Activated CD4-positive, alpha-beta T cell treated with anti-CD3 and anti-CD28 coated beads, Interleukin-2, amount 10 ng/mL, durations not matched to agents 7 days and 5 days (primary cell): Measurements from ENCODE around the gene TMUB1. TPM values are rescaled to one million over a fixed set of nuclear protein-coding genes. Genes with fewer than 3 reads are reported as not detected.

ENCODE experiments used
- CTCF ChIA-PET: fragments of 350-600 bp; sonication (Branson Sonifier 250); formaldehyde crosslinking; loops from one replicate; lab custom pipeline; 2021; ENCODE audit warnings: antibody characterized with exemption; lab: Charles Lee
- POLR2A ChIA-PET: fragments of 350-600 bp; sonication (Branson Sonifier 250); formaldehyde crosslinking; loops from one replicate; lab custom pipeline; 2021; ENCODE audit warnings: antibody characterized with exemption; lab: Charles Lee
- DNase-seq: peaks from one replicate; pipeline ENCODE4 v3.0.0-alpha.2; 2020
- H3K27ac Mint-ChIP-seq: one replicate; pipeline ENCODE4 v1.8.0; 2021; ENCODE audit warnings: mild to moderate bottlenecking, moderate library complexity, mixed read lengths
- H3K27me3 Mint-ChIP-seq: one replicate; pipeline ENCODE4 v1.8.0; 2021; ENCODE audit warnings: mixed read lengths
- H3K36me3 Mint-ChIP-seq: one replicate; pipeline ENCODE4 v1.8.0; 2021; ENCODE audit warnings: low read depth, mixed read lengths
- H3K4me1 Mint-ChIP-seq: one replicate; pipeline ENCODE4 v1.8.0; 2021; ENCODE audit warnings: mixed read lengths
- H3K4me3 Mint-ChIP-seq: one replicate; pipeline ENCODE4 v1.8.0; 2021; ENCODE audit warnings: mild to moderate bottlenecking, moderate library complexity, mixed read lengths
- H3K9me3 Mint-ChIP-seq: one replicate; pipeline ENCODE4 v1.8.0; 2021; ENCODE audit warnings: mixed read lengths
- total RNA-seq, 2 experiments: library from RNA; stranded (reverse); gene quantifications; one replicate each; pipeline ENCODE4 v1.2.3, GENCODE V29; 2021

TMUB1 gene
- total RNA-seq, 2 experiments from 2014 or later = 73.7 to 77.1 TPM

GRCh38 chr7:151085329-151085690 lies 2.0 kb upstream of the TMUB1 start:
- Mint-ChIP-seq H3K27ac (no peak overlapping the region), H3K36me3 (peaks cover 4% of the 10 kb centered on the region), H3K9me3 (no peaks in the 10 kb centered on the region), H3K4me3 (peak overlapping the region; percentile 81), H3K27me3 (peaks cover 22% of the 10 kb centered on the region), H3K4me1 (peaks cover 37% of the 10 kb centered on the region)
- CTCF ChIA-PET = interaction anchor here (1.0 to 1.4 kb wide), 3 partner anchors 27 to 75 kb away, joined by 3 to 4 read pairs (median 4); no protein-coding TSS in a partner anchor
- POLR2A ChIA-PET = no interaction called here
- DNase-seq = no peak

GRCh38 chr7:151083824-151084160 lies 499 bp upstream of the TMUB1 start:
- H3K36me3 Mint-ChIP-seq = peaks cover 7% of the 10 kb centered on the region
- ChIA-PET POLR2A (no interaction called here), CTCF (interaction anchor here (0.9 to 1.8 kb wide), 2 partner anchors 16 to 160 kb away, joined by 3 to 4 read pairs; no protein-coding TSS in a partner anchor)
- H3K4me1 Mint-ChIP-seq = peaks cover 45% of the 10 kb centered on the region
- H3K4me3 Mint-ChIP-seq = peak overlapping the region; percentile 98
- no peak for DNase-seq
- H3K27ac Mint-ChIP-seq = peak overlapping the region; percentile 72
- H3K27me3 Mint-ChIP-seq = peaks cover 17% of the 10 kb centered on the region
- no peaks in the 10 kb centered on the region for H3K9me3 Mint-ChIP-seq

DNA sequence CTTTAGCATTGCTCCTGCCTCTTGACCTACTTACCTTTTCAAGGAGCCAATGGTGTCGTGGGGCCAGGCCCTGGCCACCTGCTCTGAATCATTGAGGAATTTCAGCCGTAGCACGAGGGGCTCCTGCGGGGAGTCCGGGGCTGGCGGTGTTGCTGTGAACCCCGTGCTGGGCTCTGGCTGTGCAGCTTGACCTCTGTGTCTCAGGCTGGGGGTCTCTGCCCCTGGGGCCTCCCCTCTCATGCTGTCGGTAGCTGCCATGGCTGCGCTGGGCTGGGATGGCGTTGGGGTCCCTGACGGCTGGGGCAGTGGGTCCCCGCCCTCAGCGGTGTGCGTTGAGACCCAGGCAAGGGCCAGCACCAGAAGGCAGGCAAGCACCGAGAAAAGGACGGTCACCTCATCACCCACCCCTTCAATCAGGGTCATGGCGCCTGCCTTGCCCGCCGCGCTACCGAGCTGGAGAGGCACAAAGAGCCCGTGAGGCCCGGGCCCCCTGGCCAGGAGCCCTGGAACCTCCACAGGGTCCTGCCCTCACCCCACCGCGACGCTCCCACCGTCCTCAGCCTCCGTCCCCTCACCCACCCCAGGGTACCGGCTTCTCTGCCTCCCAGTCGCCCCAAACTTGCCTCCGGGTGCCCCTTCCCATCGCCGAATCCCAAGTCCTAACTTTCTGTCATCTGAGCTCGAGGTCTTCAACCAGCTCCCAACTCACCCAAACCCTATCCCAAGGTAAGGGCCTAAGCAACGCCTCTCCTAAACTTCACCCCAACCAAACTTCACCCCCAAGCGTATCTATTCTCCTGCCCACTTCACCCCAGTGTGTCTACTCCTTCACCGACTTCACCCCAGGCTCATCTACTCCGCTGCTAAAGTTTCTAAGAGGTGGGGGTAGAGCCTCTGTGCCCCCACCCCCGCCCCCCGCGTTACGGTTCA lies 887 bp downstream of the TMUB1 start:
- Mint-ChIP-seq H3K36me3 (peaks cover 7% of the 10 kb centered on the region), H3K27me3 (peaks cover 14% of the 10 kb centered on the region), H3K9me3 (no peaks in the 10 kb centered on the region), H3K27ac (peak overlapping the region; percentile 89), H3K4me1 (peaks cover 47% of the 10 kb centered on the region), H3K4me3 (peak overlapping the region; percentile 98)
- CTCF ChIA-PET = no interaction called here
- POLR2A ChIA-PET = interaction anchor here (0.7 kb wide), 1 partner anchor 19 kb away, joined by 3 read pairs; no protein-coding TSS in a partner anchor
- DNase-seq = no peak

GRCh38 chr7:151081170-151082101 lies 1.9 kb downstream of the TMUB1 start:
- Mint-ChIP-seq H3K4me1 (peaks cover 47% of the 10 kb centered on the region), H3K27ac (peak overlapping the region; percentile 60), H3K27me3 (peaks cover 13% of the 10 kb centered on the region), H3K9me3 (no peaks in the 10 kb centered on the region), H3K36me3 (peaks cover 7% of the 10 kb centered on the region), H3K4me3 (peak overlapping the region; percentile 98)
- no peak for DNase-seq
- CTCF ChIA-PET = interaction anchor here (1.0 to 1.7 kb wide), 7 partner anchors 14 to 72 kb away, joined by 3 to 6 read pairs (median 4); partner anchors contain the start of genes ABCB8 and SLC4A2
- POLR2A ChIA-PET = interaction anchor here (1.0 kb wide), 1 partner anchor 71 kb away, joined by 4 read pairs; no protein-coding TSS in a partner anchor

GRCh38 chr7:151080522-151081169 lies 2.6 kb downstream of the TMUB1 start, which contains the start of gene FASTK:
Gene FASTK, minus strand, starts transcription at chr7:151080809. Its CDS starts 43 bp downstream, at chr7:151080766.
- H3K27ac Mint-ChIP-seq = peak within 1 kb of the TSS; percentile 88
- peak; percentile 90 for DNase-seq
- H3K36me3 Mint-ChIP-seq = peaks cover 10% of the 10 kb centered on the region
- no peaks in the 10 kb centered on the region for H3K9me3 Mint-ChIP-seq
- peaks cover 10% of the 10 kb centered on the region for H3K27me3 Mint-ChIP-seq
- POLR2A ChIA-PET = interaction anchor here (1.0 kb wide), 1 partner anchor 70 kb away, joined by 4 read pairs; no protein-coding TSS in a partner anchor
- H3K4me1 Mint-ChIP-seq = peaks cover 45% of the 10 kb centered on the region
- CTCF ChIA-PET = interaction anchor here (1.0 to 1.7 kb wide), 7 partner anchors 13 to 71 kb away, joined by 3 to 6 read pairs (median 4); partner anchors contain the start of genes ABCB8 and SLC4A2
- peak within 1 kb of the TSS; percentile 98 for H3K4me3 Mint-ChIP-seq

DNA sequence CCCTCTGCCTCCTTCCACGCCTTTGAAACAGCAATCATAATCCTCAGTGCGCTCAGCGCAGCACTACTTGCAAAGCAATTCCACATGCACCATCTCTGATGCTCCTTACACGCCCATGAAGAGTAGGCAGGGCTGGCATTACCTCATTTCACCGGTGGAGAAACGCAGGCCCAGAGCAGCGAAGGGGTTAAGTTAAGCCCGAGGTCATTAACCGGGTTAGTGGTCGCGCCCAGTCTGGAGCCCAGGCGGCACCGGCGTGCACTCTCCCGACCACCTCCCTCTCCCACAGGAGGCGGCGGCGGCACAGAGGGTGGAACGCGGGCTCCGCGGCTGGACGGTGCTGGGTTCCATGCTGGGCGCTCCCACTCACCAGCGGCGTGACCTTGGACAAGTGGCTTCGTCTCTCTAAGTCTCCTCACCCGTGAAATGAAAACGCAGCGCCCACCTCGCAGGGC lies 3.2 kb downstream of the TMUB1 start:
- DNase-seq = no peak
- Mint-ChIP-seq H3K27me3 (peaks cover 4% of the 10 kb centered on the region), H3K27ac (peak overlapping the region; percentile 88), H3K9me3 (no peaks in the 10 kb centered on the region), H3K4me3 (peak overlapping the region; percentile 88), H3K36me3 (peaks cover 13% of the 10 kb centered on the region), H3K4me1 (peaks cover 39% of the 10 kb centered on the region)
- ChIA-PET CTCF (interaction anchor here (1.0 to 1.7 kb wide), 6 partner anchors 20 to 71 kb away, joined by 3 to 6 read pairs (median 4); partner anchors contain the start of genes ABCB8 and SLC4A2), POLR2A (interaction anchor here (1.0 kb wide), 1 partner anchor 69 kb away, joined by 4 read pairs; no protein-coding TSS in a partner anchor)

- H3K9me3 Mint-ChIP-seq = no peaks in the 10 kb centered on the region
- peaks cover 13% of the 10 kb centered on the region for H3K36me3 Mint-ChIP-seq
- no peaks in the 10 kb centered on the region for H3K27me3 Mint-ChIP-seq
- H3K4me1 Mint-ChIP-seq = peaks cover 35% of the 10 kb centered on the region
- POLR2A ChIA-PET = no interaction called here
- H3K27ac Mint-ChIP-seq = peak overlapping the region; percentile 31
- DNase-seq = no peak
- peak overlapping the region; percentile 88 for H3K4me3 Mint-ChIP-seq
- CTCF ChIA-PET = interaction anchor here (2.9 kb wide), 1 partner anchor 19 kb away, joined by 9 read pairs; no protein-coding TSS in a partner anchor
Measured at GRCh38 chr7:151079199-151079910, 3.9 kb downstream of the TMUB1 start.

DNA sequence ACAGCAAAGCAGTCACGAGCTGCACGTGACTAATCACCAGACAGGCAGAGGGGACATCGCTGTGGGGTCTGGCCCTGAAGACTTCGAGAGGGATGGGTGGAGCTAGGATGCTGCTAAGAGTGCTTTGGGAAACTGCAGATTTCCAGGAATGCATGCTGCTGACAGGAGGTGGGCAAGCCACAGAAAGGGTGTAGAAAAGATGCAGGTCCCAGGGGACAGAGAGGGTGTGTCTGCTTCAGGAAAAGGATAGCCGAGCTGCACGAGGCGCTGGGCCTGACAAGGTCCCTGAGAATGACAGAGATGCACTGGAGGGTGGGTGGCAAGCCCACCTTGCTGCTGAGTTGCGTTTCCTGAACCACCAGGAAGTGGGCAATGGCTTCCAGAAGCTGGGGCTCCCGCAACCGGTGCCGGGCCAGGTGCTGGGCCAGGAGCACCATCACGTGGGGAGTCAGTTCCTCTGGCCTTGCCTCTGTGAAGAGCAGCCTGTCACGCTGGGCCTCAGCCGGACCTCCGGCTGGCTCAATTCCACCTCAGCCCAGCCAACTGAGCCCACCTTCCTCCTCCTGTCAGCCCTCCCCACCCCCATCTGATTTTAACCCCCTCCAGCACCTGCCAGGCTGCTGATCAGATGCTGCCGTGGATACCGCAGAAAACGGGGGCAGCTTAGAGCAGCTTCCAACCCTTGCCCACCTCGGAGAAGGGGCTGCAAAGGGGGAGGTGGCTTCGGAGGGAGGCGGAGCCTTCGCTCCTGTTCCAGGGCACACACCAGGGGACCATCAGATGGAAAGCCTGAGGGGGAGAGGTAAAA lies 4.9 kb downstream of the TMUB1 start:
- peak overlapping the region; percentile 88 for H3K4me3 Mint-ChIP-seq
- H3K9me3 Mint-ChIP-seq = no peaks in the 10 kb centered on the region
- peak overlapping the region; percentile 31 for H3K27ac Mint-ChIP-seq
- no peaks in the 10 kb centered on the region for H3K27me3 Mint-ChIP-seq
- peaks cover 13% of the 10 kb centered on the region for H3K36me3 Mint-ChIP-seq
- ChIA-PET POLR2A (no interaction called here), CTCF (interaction anchor here (0.9 to 2.9 kb wide), 2 partner anchors 18 to 50 kb away, joined by 3 to 9 read pairs; partner anchors contain the start of gene ABCB8)
- H3K4me1 Mint-ChIP-seq = peaks cover 31% of the 10 kb centered on the region
- DNase-seq = no peak

GRCh38 chr7:151077705-151078232 lies 5.5 kb downstream of the TMUB1 start:
- Mint-ChIP-seq H3K27ac (no peak overlapping the region), H3K9me3 (no peaks in the 10 kb centered on the region), H3K4me3 (peak overlapping the region; percentile 46), H3K27me3 (no peaks in the 10 kb centered on the region), H3K4me1 (peaks cover 27% of the 10 kb centered on the region), H3K36me3 (peaks cover 12% of the 10 kb centered on the region)
- DNase-seq = no peak
- ChIA-PET POLR2A (no interaction called here), CTCF (interaction anchor here (0.9 to 2.9 kb wide), 2 partner anchors 17 to 49 kb away, joined by 3 to 9 read pairs; partner anchors contain the start of gene ABCB8)
